ENCODE measurements around the gene MAML2.

Gene MAML2

DNA sequence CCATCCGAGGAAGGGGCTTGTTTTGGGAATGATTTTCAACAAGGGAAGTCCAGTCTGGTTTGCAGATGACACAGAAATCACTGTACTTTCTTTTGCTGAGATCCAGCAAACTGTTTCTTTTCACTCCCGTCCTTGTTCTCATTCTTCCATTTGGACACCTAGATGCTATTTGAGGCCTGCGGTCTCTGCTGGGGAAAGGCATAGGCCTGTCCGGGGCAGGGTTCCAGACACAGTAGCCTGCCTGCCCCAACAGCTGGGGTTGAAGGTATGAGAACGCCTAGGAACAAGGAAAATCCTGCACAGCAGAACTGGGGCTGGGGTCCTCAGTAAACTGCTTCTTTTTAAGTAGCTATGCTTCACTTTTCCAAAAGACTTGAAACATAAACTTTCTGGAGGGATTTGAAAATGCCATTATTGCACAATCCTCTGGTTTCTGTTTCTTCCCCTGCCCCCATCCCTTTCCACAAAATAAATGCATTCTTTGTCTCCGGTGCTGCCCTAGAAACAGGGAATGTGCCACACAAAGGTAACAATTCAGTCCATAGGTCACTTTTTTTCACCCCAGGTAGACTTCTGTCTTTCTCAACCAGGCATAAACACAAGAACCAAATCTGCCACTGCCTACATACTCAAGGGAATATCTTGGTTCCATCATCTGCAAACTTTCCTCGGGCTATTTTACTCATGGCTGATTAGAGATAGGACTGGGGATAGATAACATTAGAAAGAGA is 244.3 kb downstream of the MAML2 start:
- DNase-seq (ENCODE audit: low read depth), result peak; percentile 71

DNA sequence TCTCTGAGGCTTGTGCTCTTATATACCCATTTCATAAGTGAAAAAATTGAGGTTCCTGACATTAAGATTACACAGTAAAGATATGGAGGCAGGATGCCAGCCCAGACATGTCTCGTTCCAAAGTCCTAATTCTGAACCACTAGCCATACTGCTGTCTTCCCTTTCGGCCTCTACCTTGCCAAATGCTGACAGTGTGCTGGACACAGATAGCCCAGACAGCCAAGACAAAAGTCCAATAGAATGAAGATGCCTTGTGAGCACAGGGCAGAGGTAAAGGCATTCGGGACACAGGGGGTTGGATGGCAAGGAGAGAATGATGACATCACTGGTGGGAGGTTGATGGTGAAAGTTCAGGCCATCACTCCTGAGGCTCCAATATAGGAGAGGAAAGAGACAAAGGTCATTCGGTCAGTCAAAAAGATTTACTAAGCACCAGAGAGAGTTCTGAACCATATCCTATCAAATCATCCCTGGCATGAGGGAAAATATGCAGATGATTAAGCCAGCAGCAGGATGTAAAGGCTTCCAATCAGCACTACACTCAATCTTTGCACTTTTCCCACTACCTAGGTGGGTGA is 245.1 kb downstream of the MAML2 start:
- peak; percentile 76 for DNase-seq (ENCODE audit: low read depth)

DNA sequence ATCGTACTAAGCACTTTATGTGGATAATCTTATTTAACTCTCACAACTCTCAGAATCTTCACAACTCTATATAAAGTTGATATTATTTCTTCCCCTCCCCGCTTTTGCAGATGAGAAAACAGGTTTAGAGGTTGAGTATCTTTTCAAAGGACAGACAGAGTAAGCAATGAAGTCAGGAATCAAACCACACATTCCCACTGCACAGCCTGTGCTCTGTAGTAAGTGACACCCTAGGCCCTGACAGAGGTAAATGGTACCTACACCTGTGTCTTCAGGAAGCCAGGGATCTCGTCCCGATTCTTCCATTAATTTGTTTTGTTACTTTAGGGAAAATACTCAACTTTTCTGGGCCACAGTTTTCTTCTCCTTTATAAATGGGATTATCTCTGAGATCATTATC is 246.6 kb downstream of the MAML2 start:
- no peak for DNase-seq (ENCODE audit: low read depth)

DNA sequence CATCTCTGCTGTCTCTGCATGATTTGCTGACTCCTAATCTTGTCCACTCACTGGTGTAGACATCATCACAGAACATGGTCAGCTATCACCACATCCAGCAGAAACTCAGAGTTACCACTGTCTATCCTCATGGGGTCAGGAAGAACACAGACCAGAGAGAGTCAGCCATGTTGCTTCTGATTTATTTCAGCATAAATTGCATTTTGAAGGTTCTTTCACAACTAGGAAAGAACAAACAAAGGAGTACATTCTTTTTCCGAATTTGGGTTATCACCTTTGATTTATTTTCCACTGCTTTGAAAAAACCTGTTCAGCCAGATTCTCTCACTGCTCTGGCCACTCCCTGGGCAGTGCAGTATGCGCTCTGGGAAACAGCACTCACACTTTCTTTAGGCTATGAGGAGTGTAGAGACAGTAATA is 247.1 kb downstream of the MAML2 start:
- peak; percentile 58 for DNase-seq (ENCODE audit: low read depth)

DNA sequence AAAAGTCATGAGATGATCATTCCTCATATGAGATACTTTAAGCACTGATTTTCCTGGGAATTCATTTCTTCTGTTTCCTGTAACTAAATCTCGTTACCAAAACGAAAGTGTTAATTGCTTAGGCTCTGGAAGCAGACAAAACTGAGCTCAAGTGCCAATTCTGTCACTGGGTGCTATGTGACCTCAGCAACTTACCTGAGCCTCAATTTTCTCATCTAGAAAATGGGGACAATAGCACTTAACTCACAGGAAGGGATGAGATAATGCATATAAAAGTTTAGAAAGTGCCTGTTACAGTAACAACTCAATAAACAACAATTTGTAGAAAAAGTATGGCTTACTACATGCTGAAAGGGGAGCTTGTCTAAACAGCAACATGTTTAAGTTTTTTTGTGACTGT is 248.8 kb downstream of the MAML2 start:
- no peak for DNase-seq (ENCODE audit: low read depth)

DNA sequence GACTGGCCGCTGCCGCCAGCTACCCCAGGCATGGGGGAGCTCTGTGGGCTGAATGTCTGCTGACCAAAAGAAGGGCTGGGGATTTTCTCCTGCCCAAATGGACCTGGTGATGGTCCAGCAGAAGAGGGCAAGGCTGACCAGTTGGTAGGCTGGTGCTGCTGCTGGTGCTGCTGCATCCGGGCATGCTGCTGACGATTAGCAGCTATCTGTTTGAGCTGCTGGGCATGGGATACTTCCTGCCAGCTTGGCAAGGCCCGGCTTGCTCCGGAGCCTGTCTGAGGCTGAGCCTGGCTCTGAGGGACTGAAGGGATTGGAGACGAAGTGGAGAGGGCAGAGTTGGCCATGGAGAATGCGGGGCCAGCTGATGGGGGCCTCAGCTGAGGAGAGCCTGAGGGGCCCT is 250.5 kb downstream of the MAML2 start:
- DNase-seq (ENCODE audit: low read depth), result no peak

DNA sequence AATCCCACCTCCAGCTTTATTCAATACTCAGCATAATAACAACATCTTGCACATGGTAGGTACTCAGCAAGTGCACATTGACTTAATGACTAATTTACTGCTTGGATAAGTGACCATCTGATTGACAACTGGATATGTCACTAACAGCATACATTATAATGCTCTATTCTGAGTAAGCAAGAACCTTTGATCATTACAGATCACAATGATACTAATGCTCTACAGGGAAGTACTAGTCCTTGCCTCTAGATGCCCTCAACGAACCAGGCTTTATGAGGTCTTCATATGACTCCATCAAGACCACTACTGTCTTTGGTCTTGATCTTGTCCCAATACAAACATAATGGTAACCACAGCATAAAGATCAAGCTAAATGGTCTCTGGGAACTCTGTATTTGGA is 251.5 kb downstream of the MAML2 start:
- peak; percentile 30 for DNase-seq (ENCODE audit: low read depth)

DNA sequence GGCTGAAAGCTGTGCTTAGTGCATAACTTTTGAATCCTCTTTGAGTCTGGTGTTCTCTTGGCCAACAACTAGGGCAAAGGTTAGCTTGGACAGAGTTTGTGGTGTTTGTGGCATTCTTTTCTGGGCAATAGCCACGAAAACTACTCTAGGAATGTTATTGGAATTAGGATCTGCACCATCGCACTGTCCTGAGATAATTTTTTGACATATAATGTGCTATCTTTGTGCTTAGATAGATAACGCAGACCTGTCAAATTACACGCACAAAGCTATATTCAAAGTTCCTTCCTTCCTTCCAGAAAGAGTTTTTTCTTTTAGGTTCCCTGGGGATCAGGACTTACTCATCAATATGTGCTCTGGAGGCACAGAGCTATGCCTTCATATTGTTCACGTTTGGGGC is 252.3 kb downstream of the MAML2 start:
- DNase-seq (ENCODE audit: low read depth), result peak; percentile 92

DNA sequence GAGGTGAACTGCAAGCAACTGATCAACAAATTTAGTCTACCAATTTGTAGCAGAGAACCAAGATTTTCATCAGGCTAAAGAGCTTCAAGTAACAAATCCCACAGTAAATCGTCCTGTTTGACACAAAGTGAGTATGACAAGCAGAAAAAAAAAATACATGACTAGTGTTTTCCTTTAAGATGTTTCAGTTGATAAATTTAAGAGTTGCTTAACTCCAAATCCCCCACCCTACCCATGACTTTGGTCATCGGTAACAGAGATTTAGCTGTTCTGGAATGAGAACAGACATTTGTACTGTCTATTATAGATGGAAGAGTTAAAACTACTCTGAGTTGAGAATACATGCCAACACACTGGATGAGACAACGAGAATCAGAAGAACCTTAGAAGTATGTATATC is 254.1 kb downstream of the MAML2 start:
- DNase-seq (ENCODE audit: low read depth), result peak; percentile 52

DNA sequence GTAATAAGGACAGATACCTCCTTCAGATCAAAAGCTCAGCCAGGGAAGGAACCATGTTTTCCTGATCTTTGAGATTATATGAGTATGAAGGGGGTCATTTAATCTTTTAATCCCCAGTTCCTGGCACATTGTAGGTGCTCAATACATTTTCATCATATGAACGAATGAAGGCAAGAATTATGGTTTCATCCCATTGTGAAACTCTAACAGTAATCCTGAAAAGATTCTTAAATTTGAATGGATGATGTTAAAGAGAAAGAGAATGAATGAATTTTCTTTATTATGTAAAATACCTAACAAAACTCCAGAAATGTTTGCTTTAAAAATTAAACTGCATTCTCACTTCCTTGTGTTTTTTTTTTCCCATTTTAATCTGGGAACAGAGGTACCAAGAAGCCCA is 256.9 kb downstream of the MAML2 start:
- no peak for DNase-seq (ENCODE audit: low read depth)

DNA sequence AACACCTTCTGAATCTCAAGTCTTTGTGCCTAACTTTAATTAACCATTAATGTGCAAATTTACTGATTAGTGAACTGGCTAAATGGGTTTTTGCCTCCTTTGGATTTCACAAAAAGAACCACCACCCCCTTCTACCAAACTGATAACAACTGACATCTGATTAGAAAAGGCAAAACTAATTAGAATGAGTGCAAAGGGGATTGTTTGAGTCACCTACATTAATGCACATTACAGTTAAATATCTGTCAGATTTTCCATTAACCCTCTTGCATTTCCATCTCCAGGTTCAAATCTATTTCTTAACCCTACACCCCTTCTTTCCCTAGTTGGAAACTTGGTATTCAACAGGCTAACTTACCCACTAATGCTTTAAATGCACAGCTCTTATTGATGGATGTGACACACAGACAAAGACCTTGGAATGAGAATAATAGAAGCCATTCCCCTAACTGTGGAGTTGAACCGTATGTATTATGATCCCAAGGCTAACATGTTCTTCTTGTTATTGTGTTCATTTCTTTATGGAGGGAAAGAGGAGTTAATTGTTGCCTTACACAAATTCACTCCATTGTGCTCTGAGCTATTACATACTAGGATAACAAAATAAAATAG is 257.6 kb downstream of the MAML2 start:
- DNase-seq (ENCODE audit: low read depth), result no peak

DNA sequence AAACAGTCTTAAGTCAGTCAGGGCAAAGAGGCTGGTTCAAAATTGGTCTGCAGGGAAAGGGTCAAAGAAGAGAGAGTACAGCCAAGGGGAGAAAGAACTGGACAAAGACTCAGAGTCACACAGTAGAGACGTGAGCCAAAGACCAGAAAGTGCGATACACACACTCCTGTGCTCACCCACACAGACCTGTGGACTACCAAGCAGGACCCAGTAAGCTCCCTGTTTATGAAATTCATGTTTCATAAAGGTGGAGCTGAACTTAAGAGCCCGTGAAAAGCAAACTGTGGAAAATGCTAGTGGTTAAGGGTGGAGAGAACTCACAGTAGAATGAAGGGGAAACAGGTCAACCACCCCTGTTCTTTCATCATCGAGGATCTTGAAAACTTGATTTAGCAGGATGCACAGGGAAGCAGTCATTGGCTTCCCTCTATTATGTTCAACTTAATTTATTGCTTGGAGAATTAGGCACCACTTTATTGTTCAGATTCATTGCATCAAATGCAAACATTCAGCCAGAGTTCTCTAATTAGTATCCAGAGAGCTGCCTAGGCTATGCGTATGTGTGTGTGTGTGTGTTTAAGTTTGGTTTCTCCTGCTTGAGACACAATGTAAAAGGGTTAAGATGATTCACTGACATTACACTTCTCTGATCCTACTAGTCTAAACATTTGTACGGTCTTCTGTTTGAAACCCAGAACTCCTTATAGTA is 258.2 kb downstream of the MAML2 start:
- peak; percentile 58 for DNase-seq (ENCODE audit: low read depth)

DNA sequence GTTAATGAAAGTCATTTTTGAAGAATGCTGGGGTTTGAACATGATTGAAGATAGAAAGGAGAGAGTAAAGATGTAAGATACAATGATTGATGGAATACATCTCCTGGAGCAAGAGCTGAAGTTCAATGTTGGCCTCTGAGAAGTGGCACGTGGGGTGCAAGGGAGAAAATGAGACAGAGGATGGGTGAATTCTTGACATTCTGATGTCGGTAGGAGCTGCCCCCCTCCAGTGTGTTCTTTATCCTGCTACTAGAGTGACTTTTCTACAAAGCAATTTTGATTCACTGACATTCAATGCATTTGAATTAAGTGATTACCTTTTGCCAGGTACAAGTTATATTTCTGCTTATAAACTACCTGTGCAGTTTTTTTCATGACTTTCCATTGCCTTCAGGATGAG is 260.1 kb downstream of the MAML2 start:
- no peak for DNase-seq (ENCODE audit: low read depth)

DNA sequence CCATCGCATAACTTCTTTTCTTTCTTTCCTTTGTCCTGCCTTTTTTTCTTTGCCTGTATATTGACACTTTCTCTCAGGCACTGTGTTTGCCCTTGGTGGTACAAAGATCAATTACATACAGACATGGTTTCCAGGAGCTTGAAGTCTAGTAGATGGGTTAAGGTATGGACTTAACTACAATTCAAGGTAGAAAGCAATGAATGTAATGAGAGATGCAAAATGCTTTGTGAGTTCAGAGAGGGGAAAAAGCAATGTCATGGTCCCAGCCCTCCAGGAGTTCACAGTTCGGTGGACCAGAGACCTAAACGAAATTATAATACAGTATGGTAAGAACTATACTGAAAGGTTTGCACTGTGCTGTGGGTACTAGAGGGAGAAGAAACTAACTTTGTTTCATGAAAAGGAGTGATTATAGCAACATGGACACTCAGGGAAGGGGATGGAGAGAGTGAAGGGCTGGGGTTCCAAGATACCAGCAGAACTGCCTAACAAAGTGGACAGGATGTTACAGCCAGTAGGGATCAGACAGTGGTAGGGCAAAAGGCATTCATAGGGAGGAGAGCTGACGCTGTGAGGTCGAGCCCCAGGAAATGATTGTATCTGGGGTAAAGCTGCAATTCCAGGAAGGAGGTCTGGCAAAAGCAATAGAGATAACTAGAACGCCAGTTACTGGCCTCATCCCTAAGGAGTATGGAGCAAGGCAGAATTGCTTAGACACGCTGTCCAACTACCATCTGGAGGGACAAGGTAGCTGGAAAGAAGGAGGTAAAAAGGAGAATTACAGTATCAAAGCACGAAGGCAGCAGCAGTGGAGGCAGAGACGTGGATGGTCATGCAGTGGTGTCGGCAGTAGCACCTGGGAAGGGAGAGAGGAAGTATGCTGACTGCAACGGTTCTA is 260.7 kb downstream of the MAML2 start:
- DNase-seq (ENCODE audit: low read depth), result peak; percentile 74

DNA sequence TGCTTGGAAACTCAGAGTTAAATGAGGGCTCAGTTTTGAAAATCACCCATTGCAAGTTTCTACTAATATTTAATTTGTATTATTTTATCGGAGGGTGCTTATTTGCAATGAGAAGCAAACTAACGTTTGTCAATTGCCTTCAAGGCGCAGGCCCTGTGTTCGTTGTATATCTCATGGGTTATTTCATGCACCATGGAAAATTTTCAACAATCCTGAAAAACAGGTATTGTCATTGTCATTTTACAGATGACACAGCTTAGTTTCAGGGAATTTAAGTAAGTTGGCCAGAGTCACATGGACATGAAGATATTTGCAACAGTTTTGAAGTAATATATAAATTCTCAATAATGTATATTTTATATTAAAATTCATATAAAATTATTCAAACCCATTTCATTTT is 261.4 kb downstream of the MAML2 start:
- no peak for DNase-seq (ENCODE audit: low read depth)

DNA sequence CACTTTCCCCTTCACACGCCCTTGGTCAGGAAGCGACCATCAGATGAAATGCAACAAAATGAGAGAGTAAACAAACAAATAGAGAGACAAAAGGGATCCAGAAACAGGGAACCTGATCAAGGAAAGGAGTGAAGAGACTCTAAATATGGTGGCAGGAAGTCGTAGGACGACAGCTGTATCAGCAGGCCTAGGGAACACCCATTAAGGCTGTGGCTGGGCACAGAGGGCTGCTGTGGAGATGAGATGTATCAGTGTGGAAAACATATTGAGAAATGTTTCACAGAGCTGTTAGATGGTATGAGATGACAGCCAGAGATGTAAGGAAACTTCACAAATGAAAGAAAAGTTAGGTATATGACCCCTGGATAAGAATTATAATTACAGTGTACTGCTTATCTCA is 263.3 kb downstream of the MAML2 start:
- no peak for DNase-seq (ENCODE audit: low read depth)

DNA sequence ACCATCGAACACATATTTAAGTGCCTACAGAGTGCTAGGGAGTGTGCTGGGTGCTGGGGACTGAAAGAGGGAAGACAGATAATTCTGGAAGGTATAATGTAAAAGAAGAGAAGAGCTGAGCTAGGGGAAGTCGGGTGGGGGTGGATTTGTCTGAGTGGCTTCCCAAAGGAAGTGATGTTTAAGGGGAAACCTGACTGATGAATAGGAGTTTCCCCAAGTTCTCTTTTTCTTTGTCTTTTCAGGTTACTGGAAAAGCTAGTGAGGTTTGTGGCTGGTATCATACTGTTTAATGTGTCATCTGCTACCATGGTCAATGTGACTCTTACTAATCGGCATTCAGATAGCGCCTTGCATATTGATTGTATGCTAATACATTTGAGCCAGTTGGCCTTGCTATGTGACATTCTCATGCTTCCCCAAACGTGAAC is 267.4 kb downstream of the MAML2 start:
- DNase-seq (ENCODE audit: low read depth), result no peak

DNA sequence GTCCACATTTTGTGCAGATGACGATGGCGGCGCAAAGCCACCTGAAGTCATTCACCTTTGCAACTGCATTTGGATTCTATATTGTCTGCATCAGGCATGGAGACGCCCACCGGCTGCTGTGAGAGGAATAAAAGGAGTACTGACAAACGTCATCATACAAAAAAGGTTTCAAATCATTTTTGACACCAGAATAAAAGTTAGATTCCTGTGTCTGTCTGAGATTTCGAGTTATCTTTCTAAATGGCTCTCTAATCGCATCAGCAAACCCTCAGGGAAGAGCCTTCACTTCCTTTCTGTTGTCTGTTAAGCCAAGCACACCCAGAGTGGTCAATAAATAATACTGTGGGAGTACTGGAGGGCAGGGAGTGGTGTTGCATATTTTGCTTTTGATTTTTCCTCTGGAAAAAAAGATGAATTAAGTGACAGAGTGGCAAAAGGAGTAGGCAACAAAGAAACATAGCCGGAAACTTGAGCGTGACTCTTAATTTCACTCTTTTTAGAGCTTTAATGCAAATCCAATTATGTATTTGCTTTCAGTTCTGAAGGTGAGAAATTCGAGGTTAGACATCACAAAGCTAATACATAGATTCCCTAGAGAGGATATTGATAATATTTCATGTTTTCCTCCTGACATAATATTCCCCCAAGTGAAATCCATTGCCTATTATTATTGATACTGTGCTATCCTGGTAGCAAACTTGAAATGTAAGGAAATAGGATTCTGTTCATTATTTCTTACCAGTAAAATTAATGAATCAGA is 268.3 kb downstream of the MAML2 start:
- no peak for DNase-seq (ENCODE audit: low read depth)

DNA sequence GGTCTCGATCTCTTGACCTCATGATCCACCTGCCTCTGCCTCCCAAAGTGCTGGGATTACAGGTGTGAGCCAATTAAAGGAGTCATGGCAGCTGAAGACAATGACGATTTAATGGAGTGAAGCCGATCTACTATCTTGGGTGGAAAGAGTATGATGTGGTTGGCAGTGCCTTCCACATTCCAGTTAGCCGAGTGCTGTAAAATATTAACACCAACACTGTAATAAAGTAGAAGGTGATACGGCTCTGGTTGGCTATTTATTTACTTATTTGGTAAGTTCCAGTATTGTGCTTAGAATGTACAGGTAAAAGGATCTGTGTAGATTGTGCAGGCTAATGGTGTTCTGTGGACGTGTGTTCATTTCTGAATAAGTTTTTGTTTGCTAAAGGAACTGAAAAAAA is 269.5 kb downstream of the MAML2 start:
- no peak for DNase-seq (ENCODE audit: low read depth)

DNA sequence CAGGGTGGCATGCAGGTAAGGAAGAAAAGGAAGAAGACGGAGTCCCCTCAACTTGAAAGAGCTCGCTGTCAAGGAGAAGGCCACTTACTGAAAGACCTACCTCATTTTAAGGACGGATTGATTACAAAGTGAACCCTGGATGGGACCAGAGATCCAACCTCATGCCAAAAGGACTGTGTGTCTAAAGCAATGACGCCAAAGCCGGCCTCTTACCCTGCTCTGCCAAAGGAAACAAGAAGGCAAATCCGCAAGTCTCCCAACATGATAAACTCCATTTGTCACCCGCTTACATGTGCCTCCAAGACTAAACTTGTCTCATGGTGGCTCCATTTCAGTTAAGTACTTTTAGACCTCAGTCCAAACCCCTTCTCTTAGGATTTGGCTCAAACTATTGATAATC is 270.4 kb downstream of the MAML2 start:
- DNase-seq (ENCODE audit: low read depth), result no peak

DNA sequence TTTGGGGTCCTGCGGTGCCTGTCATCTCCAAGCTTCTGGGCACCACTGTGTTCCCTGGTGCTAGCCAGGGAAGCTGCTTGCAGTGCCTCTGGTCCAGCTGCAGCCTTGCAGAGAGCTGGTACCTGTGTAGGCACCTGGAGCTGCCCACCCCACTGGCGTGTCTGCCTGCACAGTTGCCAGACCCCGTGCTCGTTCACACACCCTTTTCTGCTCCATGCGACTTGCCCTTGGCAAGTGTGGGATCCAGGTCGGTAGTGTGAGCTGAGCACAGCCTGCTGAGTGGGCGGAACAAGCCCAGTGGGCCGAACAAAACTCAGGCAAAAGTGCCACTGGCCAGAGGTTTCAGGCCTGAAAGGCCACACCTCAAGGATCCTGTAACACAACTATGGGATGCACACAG is 272.5 kb downstream of the MAML2 start:
- no peak for DNase-seq (ENCODE audit: low read depth)
